Stomach smooth muscle (tissue), 2 donors: ENCODE measurements around the gene NRXN3.

ENCODE experiments used
- H3K27ac ChIP-seq: one replicate; pipeline ENCODE4 v1.7.0; 2013; ENCODE audit warnings: mild to moderate bottlenecking, low read length, inconsistent platforms
- H3K27me3 ChIP-seq, 2 donors: one replicate each; pipeline ENCODE4 v1.7.0; 2013; ENCODE audit warnings: low read length in 2 of 2; ENCODE audit not compliant: insufficient read depth in 2 of 2, control insufficient read depth in 1 of 2
- H3K36me3 ChIP-seq, 2 donors: one replicate each; pipeline ENCODE4 v1.7.0; 2013; ENCODE audit warnings: low read length in 2 of 2; ENCODE audit not compliant: control insufficient read depth in 2 of 2, insufficient read depth in 2 of 2
- H3K4me1 ChIP-seq: one replicate; pipeline ENCODE4 v1.7.0; 2013; ENCODE audit warnings: low read length; ENCODE audit not compliant: control insufficient read depth, insufficient read depth
- H3K4me3 ChIP-seq, 2 donors: one replicate each; pipeline ENCODE4 v1.7.0; 2013; ENCODE audit warnings: low read length in 2 of 2
- H3K9ac ChIP-seq, 2 donors: one replicate each; pipeline ENCODE4 v1.7.0; 2013; ENCODE audit warnings: low read length in 2 of 2, mild to moderate bottlenecking in 1 of 2
- H3K9me3 ChIP-seq, 2 donors: one replicate each; pipeline ENCODE4 v1.7.0; 2013; ENCODE audit warnings: low read length in 2 of 2; ENCODE audit not compliant: control insufficient read depth in 2 of 2
- donor health status: healthy.
- donor health status: Pancreatic carcinoma.

The NRXN3 gene

GRCh38 chr14:79552778-79553177 is 1382.6 kb downstream of the NRXN3 start:
- Histone ChIP-seq H3K9ac (no peak overlapping the region), H3K4me3 (no peak overlapping the region), H3K4me1 (no peaks in the 10 kb centered on the region), H3K36me3 (no peaks in the 10 kb centered on the region), H3K9me3 (no peaks in the 10 kb centered on the region), H3K27ac (no peak overlapping the region), H3K27me3 (no peaks in the 10 kb centered on the region)

- Histone ChIP-seq H3K4me1 (no peaks in the 10 kb centered on the region), H3K36me3 (no peaks in the 10 kb centered on the region), H3K27ac (no peak overlapping the region), H3K9me3 (no peaks in the 10 kb centered on the region), H3K9ac (no peak overlapping the region), H3K4me3 (no peak overlapping the region), H3K27me3 (no peaks in the 10 kb centered on the region)
Measured at GRCh38 chr14:79554816-79555215, 1384.6 kb downstream of the NRXN3 start.

GRCh38 chr14:79555429-79555828 is 1385.3 kb downstream of the NRXN3 start:
- H3K4me1 ChIP-seq = no peaks in the 10 kb centered on the region
- H3K36me3 ChIP-seq = no peaks in the 10 kb centered on the region
- H3K27me3 ChIP-seq = no peaks in the 10 kb centered on the region
- H3K9ac ChIP-seq = no peak overlapping the region
- H3K4me3 ChIP-seq = no peak overlapping the region
- no peak overlapping the region for H3K27ac ChIP-seq
- no peaks in the 10 kb centered on the region for H3K9me3 ChIP-seq

- H3K36me3 ChIP-seq = no peaks in the 10 kb centered on the region
- H3K9me3 ChIP-seq = no peaks in the 10 kb centered on the region
- H3K27me3 ChIP-seq = no peaks in the 10 kb centered on the region
- no peaks in the 10 kb centered on the region for H3K4me1 ChIP-seq
- H3K9ac ChIP-seq = no peak overlapping the region
- H3K27ac ChIP-seq = no peak overlapping the region
- no peak overlapping the region for H3K4me3 ChIP-seq
Measured at GRCh38 chr14:79557309-79557708, 1387.1 kb downstream of the NRXN3 start.

GRCh38 chr14:79562185-79562584 is 1392.0 kb downstream of the NRXN3 start:
- H3K4me3 ChIP-seq = no peak overlapping the region
- H3K4me1 ChIP-seq = no peaks in the 10 kb centered on the region
- no peak overlapping the region for H3K9ac ChIP-seq
- H3K36me3 ChIP-seq = no peaks in the 10 kb centered on the region
- no peaks in the 10 kb centered on the region for H3K27me3 ChIP-seq
- no peak overlapping the region for H3K27ac ChIP-seq
- H3K9me3 ChIP-seq = no peaks in the 10 kb centered on the region

GRCh38 chr14:79564371-79564770 is 1394.2 kb downstream of the NRXN3 start:
- Histone ChIP-seq H3K27ac (no peak overlapping the region), H3K36me3 (no peaks in the 10 kb centered on the region), H3K4me3 (no peak overlapping the region), H3K9ac (no peak overlapping the region), H3K9me3 (no peaks in the 10 kb centered on the region), H3K4me1 (no peaks in the 10 kb centered on the region), H3K27me3 (no peaks in the 10 kb centered on the region)

- Histone ChIP-seq H3K9ac (no peak overlapping the region), H3K27me3 (no peaks in the 10 kb centered on the region), H3K4me1 (no peaks in the 10 kb centered on the region), H3K27ac (no peak overlapping the region), H3K36me3 (no peaks in the 10 kb centered on the region), H3K9me3 (no peaks in the 10 kb centered on the region), H3K4me3 (no peak overlapping the region)
Measured at GRCh38 chr14:79567306-79567705, 1397.1 kb downstream of the NRXN3 start.

GRCh38 chr14:79568594-79568993 is 1398.4 kb downstream of the NRXN3 start:
- H3K36me3 ChIP-seq = no peaks in the 10 kb centered on the region
- H3K4me3 ChIP-seq = no peak overlapping the region
- H3K27me3 ChIP-seq = no peaks in the 10 kb centered on the region
- no peaks in the 10 kb centered on the region for H3K9me3 ChIP-seq
- no peak overlapping the region for H3K9ac ChIP-seq
- no peaks in the 10 kb centered on the region for H3K4me1 ChIP-seq
- H3K27ac ChIP-seq = no peak overlapping the region

- Histone ChIP-seq H3K4me1 (no peaks in the 10 kb centered on the region), H3K27me3 (no peaks in the 10 kb centered on the region), H3K9me3 (no peaks in the 10 kb centered on the region), H3K4me3 (no peak overlapping the region), H3K36me3 (no peaks in the 10 kb centered on the region), H3K9ac (no peak overlapping the region), H3K27ac (no peak overlapping the region)
Measured at GRCh38 chr14:79569072-79569471, 1398.9 kb downstream of the NRXN3 start.

- no peak overlapping the region for H3K9ac ChIP-seq
- H3K27me3 ChIP-seq = no peaks in the 10 kb centered on the region
- H3K9me3 ChIP-seq = no peaks in the 10 kb centered on the region
- H3K27ac ChIP-seq = no peak overlapping the region
- H3K4me3 ChIP-seq = no peak overlapping the region
- H3K36me3 ChIP-seq = no peaks in the 10 kb centered on the region
- H3K4me1 ChIP-seq = no peaks in the 10 kb centered on the region
Measured at GRCh38 chr14:79570648-79571047, 1400.5 kb downstream of the NRXN3 start.

- Histone ChIP-seq H3K36me3 (no peaks in the 10 kb centered on the region), H3K27ac (no peak overlapping the region), H3K9me3 (no peaks in the 10 kb centered on the region), H3K4me1 (no peaks in the 10 kb centered on the region), H3K27me3 (no peaks in the 10 kb centered on the region), H3K4me3 (no peak overlapping the region), H3K9ac (no peak overlapping the region)
Measured at GRCh38 chr14:79571366-79571765, 1401.2 kb downstream of the NRXN3 start.

- no peak overlapping the region for H3K9ac ChIP-seq
- no peak overlapping the region for H3K4me3 ChIP-seq
- no peaks in the 10 kb centered on the region for H3K9me3 ChIP-seq
- H3K27ac ChIP-seq = no peak overlapping the region
- no peaks in the 10 kb centered on the region for H3K27me3 ChIP-seq
- H3K36me3 ChIP-seq = no peaks in the 10 kb centered on the region
- no peaks in the 10 kb centered on the region for H3K4me1 ChIP-seq
Measured at GRCh38 chr14:79573486-79573885, 1403.3 kb downstream of the NRXN3 start.
